ENCODE measurements around the gene IFTAP.
"Not testable (repeated sequence)": the region's sequence is repeated elsewhere in the genome, so short reads cannot be mapped to it uniquely, and the experiment has no call there.

IFTAP gene

GRCh38 chr11:36594316-36594989 lies at the start of gene IFTAP:
TSS of gene IFTAP (plus strand) at chr11:36594502. CDS start at chr11:36610104, 15,602 bp downstream.
- DNase-seq, result peak; percentile 18

GRCh38 chr11:36550385-36551115 lies 43.8 kb upstream of the IFTAP start:
- no peak for DNase-seq

- DNase-seq, result not testable (repeated sequence)
Measured at GRCh38 chr11:36557390-36557789, 36.9 kb upstream of the IFTAP start.

GRCh38 chr11:36557991-36558390 lies 36.3 kb upstream of the IFTAP start:
- no peak for DNase-seq

GRCh38 chr11:36558571-36559413 lies 35.5 kb upstream of the IFTAP start:
- no peak for DNase-seq

- DNase-seq, result peak; percentile 55
Measured at GRCh38 chr11:36564376-36565030, 29.8 kb upstream of the IFTAP start.

GRCh38 chr11:36565031-36565610 lies 29.2 kb upstream of the IFTAP start:
- DNase-seq, result no peak

GRCh38 chr11:36566407-36567053 lies 27.8 kb upstream of the IFTAP start:
- no peak for DNase-seq

- DNase-seq, result no peak
Measured at GRCh38 chr11:36567694-36568093, 26.6 kb upstream of the IFTAP start, which contains the start of gene RAG1. TSS of gene RAG1 (plus strand) at chr11:36568007. CDS start at chr11:36573305, 5,298 bp downstream.

GRCh38 chr11:36569095-36569494 lies 25.2 kb upstream of the IFTAP start:
- DNase-seq, result no peak

GRCh38 chr11:36574486-36574885 lies 19.8 kb upstream of the IFTAP start:
- DNase-seq, result no peak

GRCh38 chr11:36577373-36577772 lies 16.9 kb upstream of the IFTAP start:
- DNase-seq, result no peak

- DNase-seq, result no peak
Measured at GRCh38 chr11:36577859-36578258, 16.4 kb upstream of the IFTAP start.

- DNase-seq, result no peak
Measured at GRCh38 chr11:36578458-36578857, 15.8 kb upstream of the IFTAP start.

GRCh38 chr11:36581536-36581935 lies 12.8 kb upstream of the IFTAP start:
- no peak for DNase-seq

- DNase-seq, result no peak
Measured at GRCh38 chr11:36583667-36584066, 10.6 kb upstream of the IFTAP start.

- DNase-seq, result no peak
Measured at GRCh38 chr11:36586543-36586942, 7.8 kb upstream of the IFTAP start.

GRCh38 chr11:36588099-36588498 lies 6.2 kb upstream of the IFTAP start:
- DNase-seq, result no peak

GRCh38 chr11:36590513-36590912 lies 3.8 kb upstream of the IFTAP start:
- no peak for DNase-seq

GRCh38 chr11:36591433-36591832 lies 2.9 kb upstream of the IFTAP start:
- no peak for DNase-seq

GRCh38 chr11:36596880-36597279 lies 2.6 kb downstream of the IFTAP start:
- DNase-seq, result no peak

- DNase-seq, result no peak
Measured at GRCh38 chr11:36598051-36598450, 3.7 kb downstream of the IFTAP start, which contains the start of gene RAG2. TSS of gene RAG2 (minus strand) at chr11:36598236. CDS start at chr11:36594168, 4,068 bp downstream.

Measured in CD4-positive, alpha-beta T cell treated with Interleukin-6 for 4 hours (primary cell).